ENCODE results near the gene CBFA2T2.

DNA sequence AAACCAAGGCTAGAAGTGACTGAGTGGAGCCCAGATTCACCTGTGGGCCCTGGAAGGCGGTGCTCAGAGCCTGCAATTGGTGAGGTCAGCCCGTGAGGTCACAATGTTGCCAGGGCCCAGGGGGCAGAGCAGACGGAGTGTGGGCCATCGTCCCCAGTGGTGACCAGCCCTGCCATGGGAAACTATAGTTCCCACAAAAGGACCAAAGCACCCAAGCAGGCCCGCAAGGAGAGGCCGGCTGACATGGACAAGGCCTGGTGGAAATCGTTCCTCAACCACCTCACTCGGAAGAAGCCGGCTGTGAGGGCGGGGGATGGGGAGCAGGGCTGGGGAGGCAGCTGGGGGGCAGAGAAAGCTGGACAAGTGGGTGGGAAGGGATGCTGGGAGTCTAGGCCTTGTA lies 172.3 kb downstream of the CBFA2T2 start, which contains the start of gene C20orf144:
- TF ChIP-seq, protein P1, sequence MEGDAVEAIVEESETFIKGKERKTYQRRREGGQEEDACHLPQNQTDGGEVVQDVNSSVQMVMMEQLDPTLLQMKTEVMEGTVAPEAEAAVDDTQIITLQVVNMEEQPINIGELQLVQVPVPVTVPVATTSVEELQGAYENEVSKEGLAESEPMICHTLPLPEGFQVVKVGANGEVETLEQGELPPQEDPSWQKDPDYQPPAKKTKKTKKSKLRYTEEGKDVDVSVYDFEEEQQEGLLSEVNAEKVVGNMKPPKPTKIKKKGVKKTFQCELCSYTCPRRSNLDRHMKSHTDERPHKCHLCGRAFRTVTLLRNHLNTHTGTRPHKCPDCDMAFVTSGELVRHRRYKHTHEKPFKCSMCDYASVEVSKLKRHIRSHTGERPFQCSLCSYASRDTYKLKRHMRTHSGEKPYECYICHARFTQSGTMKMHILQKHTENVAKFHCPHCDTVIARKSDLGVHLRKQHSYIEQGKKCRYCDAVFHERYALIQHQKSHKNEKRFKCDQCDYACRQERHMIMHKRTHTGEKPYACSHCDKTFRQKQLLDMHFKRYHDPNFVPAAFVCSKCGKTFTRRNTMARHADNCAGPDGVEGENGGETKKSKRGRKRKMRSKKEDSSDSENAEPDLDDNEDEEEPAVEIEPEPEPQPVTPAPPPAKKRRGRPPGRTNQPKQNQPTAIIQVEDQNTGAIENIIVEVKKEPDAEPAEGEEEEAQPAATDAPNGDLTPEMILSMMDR (conservative IDR thresholded peaks at IDR 0.05 in 1 of 2, IDR thresholded peaks at IDR 0.05 in 1 of 2; ENCODE audit: extremely low read depth in 1 of 2, insufficient read depth in 1 of 2, low read depth in 1 of 2, low read length in 2 of 2): no peak
- TF ChIP-seq EZH2 (IDR thresholded peaks at IDR 0.05; ENCODE audit: borderline replicate concordance, low read length): no peak
